ENCODE results near the gene PCDH10.

DNA sequence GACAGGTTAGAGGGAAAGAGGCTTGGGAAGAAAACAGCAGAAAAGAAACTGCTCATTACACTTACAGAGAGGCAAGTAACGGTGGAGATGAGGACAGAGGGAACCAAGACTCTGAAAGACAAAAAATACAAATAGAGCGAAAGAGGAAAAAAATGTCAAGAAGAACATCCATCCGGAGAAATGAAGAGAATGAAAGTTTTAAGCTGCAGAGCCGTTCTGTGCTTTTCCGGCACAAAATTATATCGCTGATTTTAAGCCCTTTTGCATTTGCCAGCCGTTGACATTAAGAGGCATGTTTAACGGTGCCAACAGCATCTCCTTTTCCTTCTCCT, 236 bp downstream of the PCDH10 start:
- TF ChIP-seq TCF7 (IDR thresholded peaks at IDR 0.05; ENCODE audit: borderline replicate concordance), result no peak
- TF ChIP-seq, protein P1, sequence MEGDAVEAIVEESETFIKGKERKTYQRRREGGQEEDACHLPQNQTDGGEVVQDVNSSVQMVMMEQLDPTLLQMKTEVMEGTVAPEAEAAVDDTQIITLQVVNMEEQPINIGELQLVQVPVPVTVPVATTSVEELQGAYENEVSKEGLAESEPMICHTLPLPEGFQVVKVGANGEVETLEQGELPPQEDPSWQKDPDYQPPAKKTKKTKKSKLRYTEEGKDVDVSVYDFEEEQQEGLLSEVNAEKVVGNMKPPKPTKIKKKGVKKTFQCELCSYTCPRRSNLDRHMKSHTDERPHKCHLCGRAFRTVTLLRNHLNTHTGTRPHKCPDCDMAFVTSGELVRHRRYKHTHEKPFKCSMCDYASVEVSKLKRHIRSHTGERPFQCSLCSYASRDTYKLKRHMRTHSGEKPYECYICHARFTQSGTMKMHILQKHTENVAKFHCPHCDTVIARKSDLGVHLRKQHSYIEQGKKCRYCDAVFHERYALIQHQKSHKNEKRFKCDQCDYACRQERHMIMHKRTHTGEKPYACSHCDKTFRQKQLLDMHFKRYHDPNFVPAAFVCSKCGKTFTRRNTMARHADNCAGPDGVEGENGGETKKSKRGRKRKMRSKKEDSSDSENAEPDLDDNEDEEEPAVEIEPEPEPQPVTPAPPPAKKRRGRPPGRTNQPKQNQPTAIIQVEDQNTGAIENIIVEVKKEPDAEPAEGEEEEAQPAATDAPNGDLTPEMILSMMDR (IDR thresholded peaks at IDR 0.05 in 2 of 3, conservative IDR thresholded peaks at IDR 0.05 in 1 of 3; ENCODE audit: control insufficient read depth in 2 of 3, extremely low read depth in 1 of 3, insufficient read depth in 1 of 3, low read depth in 3 of 3, low read length in 3 of 3), result no peak
- no peak for TF ChIP-seq EZH2 (IDR thresholded peaks at IDR 0.05; ENCODE audit: borderline replicate concordance, control insufficient read depth, low read depth, low read length)
- TF ChIP-seq, protein P2, sequence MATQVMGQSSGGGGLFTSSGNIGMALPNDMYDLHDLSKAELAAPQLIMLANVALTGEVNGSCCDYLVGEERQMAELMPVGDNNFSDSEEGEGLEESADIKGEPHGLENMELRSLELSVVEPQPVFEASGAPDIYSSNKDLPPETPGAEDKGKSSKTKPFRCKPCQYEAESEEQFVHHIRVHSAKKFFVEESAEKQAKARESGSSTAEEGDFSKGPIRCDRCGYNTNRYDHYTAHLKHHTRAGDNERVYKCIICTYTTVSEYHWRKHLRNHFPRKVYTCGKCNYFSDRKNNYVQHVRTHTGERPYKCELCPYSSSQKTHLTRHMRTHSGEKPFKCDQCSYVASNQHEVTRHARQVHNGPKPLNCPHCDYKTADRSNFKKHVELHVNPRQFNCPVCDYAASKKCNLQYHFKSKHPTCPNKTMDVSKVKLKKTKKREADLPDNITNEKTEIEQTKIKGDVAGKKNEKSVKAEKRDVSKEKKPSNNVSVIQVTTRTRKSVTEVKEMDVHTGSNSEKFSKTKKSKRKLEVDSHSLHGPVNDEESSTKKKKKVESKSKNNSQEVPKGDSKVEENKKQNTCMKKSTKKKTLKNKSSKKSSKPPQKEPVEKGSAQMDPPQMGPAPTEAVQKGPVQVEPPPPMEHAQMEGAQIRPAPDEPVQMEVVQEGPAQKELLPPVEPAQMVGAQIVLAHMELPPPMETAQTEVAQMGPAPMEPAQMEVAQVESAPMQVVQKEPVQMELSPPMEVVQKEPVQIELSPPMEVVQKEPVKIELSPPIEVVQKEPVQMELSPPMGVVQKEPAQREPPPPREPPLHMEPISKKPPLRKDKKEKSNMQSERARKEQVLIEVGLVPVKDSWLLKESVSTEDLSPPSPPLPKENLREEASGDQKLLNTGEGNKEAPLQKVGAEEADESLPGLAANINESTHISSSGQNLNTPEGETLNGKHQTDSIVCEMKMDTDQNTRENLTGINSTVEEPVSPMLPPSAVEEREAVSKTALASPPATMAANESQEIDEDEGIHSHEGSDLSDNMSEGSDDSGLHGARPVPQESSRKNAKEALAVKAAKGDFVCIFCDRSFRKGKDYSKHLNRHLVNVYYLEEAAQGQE (IDR thresholded peaks at IDR 0.05; ENCODE audit: low read depth, low read length), result no peak
- no peak for TF ChIP-seq POLR2A (IDR thresholded peaks at IDR 0.05; ENCODE audit: low read depth, low read length)
- no peak for TF ChIP-seq MEF2A (IDR thresholded peaks at IDR 0.05; ENCODE audit: insufficient read depth, low read depth, low read length)
- no peak for TF ChIP-seq POLR2AphosphoS5 (IDR thresholded peaks at IDR 0.05; ENCODE audit: low read length)
- no peak for TF ChIP-seq BRCA1 (IDR thresholded peaks at IDR 0.05; ENCODE audit: low read depth, low read length)
- no peak for TF ChIP-seq DPF2 (IDR thresholded peaks at IDR 0.05)
- TF ChIP-seq SMAD1 (IDR thresholded peaks at IDR 0.05; ENCODE audit: low read depth, partially characterized antibody), result no peak
- no peak for TF ChIP-seq ZSCAN29 (IDR thresholded peaks at IDR 0.05)
- TF ChIP-seq CBFB (IDR thresholded peaks at IDR 0.05; ENCODE audit: low read depth), result no peak
